ENCODE data around the gene RHBDD1. TPM values are rescaled to one million over a fixed set of nuclear protein-coding genes. Genes with fewer than 3 reads are reported as not detected.

The RHBDD1 gene
- total RNA-seq, 2 donors from 2014 or later, result 10.2 to 17.3 TPM

- H3K4me3 ChIP-seq, result no peak overlapping the region
- no peaks in the 10 kb centered on the region for H3K9me3 ChIP-seq
- DNase-seq (ENCODE audit: low spot score) (no peak), ATAC-seq (ENCODE audit: insufficient number of reproducible peaks, low FRiP score, low read depth) (no peak)
- no peaks in the 10 kb centered on the region for H3K36me3 ChIP-seq
- no peaks in the 10 kb centered on the region for H3K4me1 ChIP-seq (ENCODE audit: control insufficient read depth in 1 of 2, low read depth in 2 of 2)
- no peak for TF ChIP-seq CTCF (IDR thresholded peaks at IDR 0.05)
- H3K27ac ChIP-seq, result no peak overlapping the region
- H3K27me3 ChIP-seq (replicated peaks; ENCODE audit: insufficient read depth), result no peaks in the 10 kb centered on the region
These were observed 202.8 kb downstream of the RHBDD1 start for GRCh38 chr2:227038550-227039189.

GRCh38 chr2:227043981-227044380, 208.1 kb downstream of the RHBDD1 start:
- H3K4me1 ChIP-seq (ENCODE audit: control insufficient read depth in 1 of 2, low read depth in 2 of 2), result no peaks in the 10 kb centered on the region
- no peaks in the 10 kb centered on the region for H3K27me3 ChIP-seq (replicated peaks; ENCODE audit: insufficient read depth)
- H3K27ac ChIP-seq, result no peak overlapping the region
- ATAC-seq (ENCODE audit: insufficient number of reproducible peaks, low FRiP score, low read depth) (no peak), DNase-seq (ENCODE audit: low spot score) (no peak)
- TF ChIP-seq CTCF (IDR thresholded peaks at IDR 0.05), result no peak
- H3K9me3 ChIP-seq, result no peaks in the 10 kb centered on the region
- no peak overlapping the region for H3K4me3 ChIP-seq
- H3K36me3 ChIP-seq, result peaks cover 4% of the 10 kb centered on the region

Other genes starting within 250 kb of the RHBDD1 start
- gene IRS1, start 36.2 kb upstream of the RHBDD1 start, total RNA-seq, result 10 to 100 TPM; 18.8 to 23.1 TPM